Progenitor cell of endocrine pancreas (in vitro differentiated cells): Measurements from ENCODE around the gene NHSL2. TPM values are rescaled to one million over a fixed set of nuclear protein-coding genes. Genes with fewer than 3 reads are reported as not detected.

ENCODE experiments used
- DNase-seq: peaks from one replicate; pipeline ENCODE4 v3.0.0; 2021; ENCODE audit warnings: low spot score; ENCODE audit not compliant: unreplicated experiment
- H3K27ac Mint-ChIP-seq: 2 replicates; pipeline ENCODE4 v1.8.0; 2021; ENCODE audit warnings: mild to moderate bottlenecking, moderate library complexity, mixed read lengths
- H3K27me3 Mint-ChIP-seq: 2 replicates; pipeline ENCODE4 v1.8.0; 2021; ENCODE audit warnings: mixed read lengths
- H3K36me3 Mint-ChIP-seq: 2 replicates; pipeline ENCODE4 v1.8.0; 2022; ENCODE audit warnings: mixed read lengths; ENCODE audit not compliant: insufficient read depth
- H3K4me1 Mint-ChIP-seq: 2 replicates; pipeline ENCODE4 v1.8.0; 2021; ENCODE audit warnings: low read depth, mixed read lengths
- H3K4me3 Mint-ChIP-seq: 2 replicates; pipeline ENCODE4 v1.8.0; 2021; ENCODE audit warnings: low read depth, mild to moderate bottlenecking, moderate library complexity, mixed read lengths
- H3K9me3 Mint-ChIP-seq: 2 replicates; pipeline ENCODE4 v1.8.0; 2021; ENCODE audit warnings: low read depth, mixed read lengths
- total RNA-seq: library from RNA; stranded (reverse); gene quantifications from 2 replicates; pipeline ENCODE4 v1.2.1, GENCODE V29; 2021
- TF ChIP-seq, protein P1 (sequence below): fragments of 200-600 bp; sonication (generic); IDR thresholded peaks from one replicate; pipeline ENCODE4 v1.5.0; 2021; ENCODE audit warnings: antibody characterized with exemption, mild to moderate bottlenecking; ENCODE audit not compliant: unreplicated experiment

Gene NHSL2
- total RNA-seq, 1 donor from 2014 or later: 3.4 TPM

DNA sequence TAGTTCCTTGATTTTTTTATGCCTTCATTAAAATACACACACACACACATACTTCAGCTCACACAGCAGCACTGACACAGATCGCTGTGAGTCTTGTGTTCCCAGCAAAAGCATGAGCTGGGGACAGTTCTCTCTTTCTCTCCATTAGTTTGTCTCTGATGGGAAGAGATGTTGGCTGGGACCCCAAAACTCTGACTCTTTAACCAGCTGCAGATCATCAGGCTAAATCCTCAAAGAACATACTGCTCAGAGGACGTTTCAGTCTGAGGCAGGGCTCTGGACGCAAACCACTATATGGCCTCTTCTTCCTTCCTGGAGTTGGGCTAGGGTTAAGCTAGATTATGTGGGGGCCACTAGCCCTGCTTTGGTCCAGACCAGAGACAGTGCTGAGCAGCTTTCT lies 109.6 kb downstream of the NHSL2 start:
- peaks cover 4% of the 10 kb centered on the region for H3K4me1 Mint-ChIP-seq
- H3K4me3 Mint-ChIP-seq: no peak overlapping the region
- H3K27me3 Mint-ChIP-seq: no peaks in the 10 kb centered on the region
- H3K27ac Mint-ChIP-seq: no peak overlapping the region
- no peaks in the 10 kb centered on the region for H3K36me3 Mint-ChIP-seq
- TF ChIP-seq, protein P1, sequence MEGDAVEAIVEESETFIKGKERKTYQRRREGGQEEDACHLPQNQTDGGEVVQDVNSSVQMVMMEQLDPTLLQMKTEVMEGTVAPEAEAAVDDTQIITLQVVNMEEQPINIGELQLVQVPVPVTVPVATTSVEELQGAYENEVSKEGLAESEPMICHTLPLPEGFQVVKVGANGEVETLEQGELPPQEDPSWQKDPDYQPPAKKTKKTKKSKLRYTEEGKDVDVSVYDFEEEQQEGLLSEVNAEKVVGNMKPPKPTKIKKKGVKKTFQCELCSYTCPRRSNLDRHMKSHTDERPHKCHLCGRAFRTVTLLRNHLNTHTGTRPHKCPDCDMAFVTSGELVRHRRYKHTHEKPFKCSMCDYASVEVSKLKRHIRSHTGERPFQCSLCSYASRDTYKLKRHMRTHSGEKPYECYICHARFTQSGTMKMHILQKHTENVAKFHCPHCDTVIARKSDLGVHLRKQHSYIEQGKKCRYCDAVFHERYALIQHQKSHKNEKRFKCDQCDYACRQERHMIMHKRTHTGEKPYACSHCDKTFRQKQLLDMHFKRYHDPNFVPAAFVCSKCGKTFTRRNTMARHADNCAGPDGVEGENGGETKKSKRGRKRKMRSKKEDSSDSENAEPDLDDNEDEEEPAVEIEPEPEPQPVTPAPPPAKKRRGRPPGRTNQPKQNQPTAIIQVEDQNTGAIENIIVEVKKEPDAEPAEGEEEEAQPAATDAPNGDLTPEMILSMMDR: no peak
- H3K9me3 Mint-ChIP-seq: peaks cover 11% of the 10 kb centered on the region
- DNase-seq: no peak

DNA sequence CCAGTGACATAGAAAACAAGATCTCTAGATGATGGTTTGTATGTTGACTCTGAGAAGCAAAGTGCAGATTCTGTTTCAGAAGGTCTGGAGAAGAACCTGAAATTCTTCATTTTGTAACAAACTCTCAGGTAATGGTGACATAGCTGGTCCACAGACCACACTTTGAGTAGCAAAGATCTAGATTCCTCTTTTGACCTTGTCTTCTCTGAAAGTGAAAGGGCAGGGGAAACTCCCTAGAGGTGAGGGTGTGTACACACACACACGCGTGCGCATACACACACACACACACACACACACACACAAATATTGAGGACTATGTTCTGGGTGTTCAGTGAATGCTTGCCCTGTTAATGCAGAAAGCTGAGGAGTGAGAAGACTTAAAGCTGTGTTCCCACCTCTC lies 110.1 kb downstream of the NHSL2 start:
- H3K9me3 Mint-ChIP-seq: peaks cover 11% of the 10 kb centered on the region
- no peak for DNase-seq
- no peaks in the 10 kb centered on the region for H3K36me3 Mint-ChIP-seq

DNA sequence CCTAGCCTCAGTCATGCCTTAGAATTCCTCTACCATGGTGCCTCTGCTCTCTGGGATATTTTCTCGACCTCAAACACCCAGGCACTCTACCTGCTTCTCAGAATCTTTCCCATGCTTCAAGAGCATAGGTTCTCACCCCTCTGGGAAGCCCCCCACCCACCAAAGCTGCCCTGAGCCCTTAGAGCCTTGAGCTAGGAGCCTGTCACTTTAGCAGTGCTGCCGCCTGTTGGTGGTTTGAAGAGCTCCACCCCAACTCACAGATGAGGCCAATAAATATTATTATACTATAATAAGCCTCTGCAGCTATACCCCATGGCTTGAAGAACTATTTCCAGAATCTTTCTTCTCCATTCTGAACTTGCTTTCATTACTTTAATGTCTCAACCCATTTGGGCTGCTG lies 111.3 kb downstream of the NHSL2 start:
- H3K27me3 Mint-ChIP-seq: no peaks in the 10 kb centered on the region
- TF ChIP-seq, protein P1: peak; percentile 44
- H3K27ac Mint-ChIP-seq: no peak overlapping the region
- H3K36me3 Mint-ChIP-seq: no peaks in the 10 kb centered on the region
- no peak for DNase-seq
- H3K4me3 Mint-ChIP-seq: no peak overlapping the region
- H3K4me1 Mint-ChIP-seq: peaks cover 4% of the 10 kb centered on the region
- H3K9me3 Mint-ChIP-seq: peaks cover 17% of the 10 kb centered on the region

More for the DNA sequence above, 110.1 kb downstream of the NHSL2 start:
- H3K4me3 Mint-ChIP-seq: no peak overlapping the region
- TF ChIP-seq, protein P1: no peak
- H3K27ac Mint-ChIP-seq: no peak overlapping the region
- no peaks in the 10 kb centered on the region for H3K27me3 Mint-ChIP-seq
- H3K4me1 Mint-ChIP-seq: peaks cover 4% of the 10 kb centered on the region

DNA sequence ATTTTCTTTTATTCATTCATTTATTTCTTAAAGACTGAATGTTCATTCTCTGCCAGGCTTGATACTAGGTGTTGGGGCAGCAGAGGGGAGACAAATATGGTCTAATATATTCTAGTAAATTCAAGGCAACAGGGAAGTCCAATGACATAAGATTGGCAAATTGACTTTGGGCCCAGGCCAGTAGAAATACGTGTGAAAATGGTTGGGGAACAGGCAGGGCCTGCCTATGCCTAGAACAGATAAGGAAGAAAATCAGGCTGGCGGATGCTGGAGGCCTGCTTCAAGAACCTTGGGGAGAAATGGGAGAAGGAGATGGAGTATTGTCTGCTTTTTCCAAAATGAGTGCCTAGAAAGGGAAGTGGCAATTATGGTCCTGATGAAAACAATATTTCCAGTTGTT lies 112.4 kb downstream of the NHSL2 start:
- TF ChIP-seq, protein P1: no peak
- H3K27me3 Mint-ChIP-seq: no peaks in the 10 kb centered on the region
- no peak for DNase-seq
- no peak overlapping the region for H3K27ac Mint-ChIP-seq
- H3K36me3 Mint-ChIP-seq: no peaks in the 10 kb centered on the region
- peaks cover 17% of the 10 kb centered on the region for H3K9me3 Mint-ChIP-seq
- peaks cover 3% of the 10 kb centered on the region for H3K4me1 Mint-ChIP-seq
- H3K4me3 Mint-ChIP-seq: no peak overlapping the region

DNA sequence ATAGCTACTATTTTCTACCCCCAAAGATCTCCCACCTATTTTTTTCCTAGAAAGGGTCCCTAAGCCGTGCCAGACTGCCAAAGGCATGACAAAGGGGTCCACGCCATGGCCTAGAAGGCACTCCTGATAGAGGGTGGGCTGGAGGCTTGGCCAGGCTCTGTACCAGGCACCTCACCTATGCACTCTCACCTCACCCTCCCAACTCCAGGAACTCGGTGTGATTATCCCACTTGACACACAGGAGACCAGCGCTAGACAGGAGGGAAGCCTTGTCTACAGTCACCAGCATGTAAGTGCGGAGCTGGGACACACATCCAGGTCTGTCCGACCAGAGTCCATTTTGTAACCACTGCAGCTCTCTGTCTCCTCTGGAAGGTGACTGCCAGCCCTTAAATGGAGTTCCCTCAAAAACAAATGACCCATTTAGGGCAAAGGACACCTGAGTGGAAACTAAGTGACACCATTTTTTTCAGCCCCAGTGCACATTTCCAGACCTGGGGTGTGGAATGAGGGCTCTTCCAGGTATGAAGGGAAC lies 114.7 kb downstream of the NHSL2 start:
- Mint-ChIP-seq H3K36me3 (no peaks in the 10 kb centered on the region), H3K27ac (no peak overlapping the region), H3K9me3 (peaks cover 20% of the 10 kb centered on the region), H3K4me1 (peaks cover 14% of the 10 kb centered on the region), H3K27me3 (no peaks in the 10 kb centered on the region), H3K4me3 (no peak overlapping the region)
- DNase-seq: no peak
- TF ChIP-seq, protein P1: no peak
